NCI-H526 treated with DMSO at 0.1 percent for 48 hours (cell line): Measurements from ENCODE around the gene CAPN14.

Experiments
- DNase-seq: peaks from one replicate; lab custom pipeline; 2025; lab: John Stamatoyannopoulos, UW

Gene CAPN14

DNA sequence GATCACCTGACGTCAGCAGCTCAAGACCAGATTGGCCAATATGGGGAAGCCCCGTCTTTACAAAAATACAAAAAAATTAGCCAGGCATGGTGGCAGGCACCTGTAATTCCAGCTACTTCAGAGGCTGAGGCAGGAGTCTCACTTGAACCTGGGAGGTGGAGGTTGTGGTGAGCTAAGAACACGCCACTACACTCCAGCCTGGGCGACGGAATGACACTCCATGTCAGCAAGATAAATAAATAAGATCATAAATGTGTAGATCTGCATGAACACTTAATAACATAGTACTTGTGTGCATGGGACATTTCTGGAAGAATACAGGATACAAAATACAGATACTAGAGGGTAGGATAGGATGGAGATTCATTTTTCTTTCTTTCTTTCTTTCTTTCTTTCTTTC lies 25.7 kb upstream of the CAPN14 start:
- DNase-seq, result no peak

DNA sequence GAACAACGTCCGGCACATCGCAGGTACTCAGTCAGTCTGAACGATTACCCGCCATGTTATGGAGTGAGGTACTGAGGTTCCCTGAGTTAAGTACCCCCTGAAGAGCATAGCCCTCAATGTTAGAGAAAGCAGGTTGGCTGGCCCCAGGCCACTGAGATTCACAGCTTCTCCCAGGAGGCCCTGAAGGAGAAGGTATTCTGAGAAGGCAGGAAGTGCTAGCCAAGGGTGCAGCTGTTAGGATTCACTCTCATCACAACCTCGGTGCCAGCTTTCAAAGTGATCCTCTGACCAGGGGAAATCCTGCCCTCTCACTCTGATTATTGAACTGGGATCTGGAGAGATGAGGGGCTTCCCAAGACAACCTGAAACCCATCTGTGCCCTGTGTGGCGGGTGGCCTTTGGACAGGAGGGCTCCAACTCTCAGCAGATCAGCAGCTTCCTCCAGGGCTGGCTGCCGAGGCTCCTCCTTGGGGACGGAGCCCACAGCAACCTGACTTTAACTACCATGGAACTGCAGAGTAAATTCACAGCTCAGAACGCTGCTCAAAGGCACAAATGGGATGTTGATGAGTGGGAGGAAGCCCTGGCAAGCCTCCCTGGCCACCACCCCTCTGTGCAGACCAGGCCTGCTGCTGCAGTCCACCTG lies 24.4 kb upstream of the CAPN14 start:
- no peak for DNase-seq

DNA sequence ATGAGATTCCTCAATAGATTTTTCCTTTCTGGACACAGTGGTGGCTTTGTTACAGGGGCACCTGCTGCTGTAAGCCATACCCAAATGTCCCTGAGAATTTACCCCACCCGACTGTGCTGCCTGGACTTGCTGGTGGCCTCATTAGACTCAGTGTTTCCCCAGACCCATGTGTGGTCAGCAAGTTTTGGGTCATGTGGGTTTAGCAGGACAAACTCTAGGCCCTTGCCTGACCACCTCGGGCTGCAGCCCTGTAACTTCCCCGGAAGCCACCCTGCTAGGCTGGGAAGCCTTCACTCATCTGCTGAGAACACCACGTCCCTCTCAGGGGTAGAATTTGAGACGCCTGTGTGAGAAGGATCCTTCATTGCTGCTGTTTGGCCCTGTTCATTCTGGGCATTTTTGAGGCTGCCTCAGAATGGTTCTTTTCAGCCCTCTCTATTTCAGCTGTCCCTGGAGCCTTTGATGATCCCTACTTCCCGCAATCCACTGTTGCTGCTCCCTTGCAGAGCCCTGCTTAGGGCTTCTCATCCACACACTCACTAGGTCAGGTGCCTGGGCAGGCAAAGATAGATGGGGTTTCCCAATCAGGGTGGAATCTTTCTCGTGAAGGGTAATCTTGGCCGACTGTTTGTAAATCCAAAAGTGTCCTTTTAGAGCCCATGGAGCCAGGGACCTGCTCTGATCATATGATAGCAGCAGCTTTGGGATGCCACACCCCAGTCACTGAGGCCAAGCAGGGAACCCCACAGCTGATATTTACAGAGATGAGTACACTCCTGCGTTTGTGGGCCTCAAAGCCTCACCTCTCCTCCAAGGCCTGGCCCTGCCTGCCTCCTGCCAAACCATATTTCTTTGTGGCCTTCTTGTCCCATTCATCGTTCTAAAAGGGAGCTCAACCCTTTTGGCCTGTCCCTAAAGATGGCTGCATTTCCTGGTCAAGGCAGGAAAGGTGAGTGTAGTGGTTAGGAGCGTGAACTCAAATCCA lies 23.4 kb upstream of the CAPN14 start:
- no peak for DNase-seq

DNA sequence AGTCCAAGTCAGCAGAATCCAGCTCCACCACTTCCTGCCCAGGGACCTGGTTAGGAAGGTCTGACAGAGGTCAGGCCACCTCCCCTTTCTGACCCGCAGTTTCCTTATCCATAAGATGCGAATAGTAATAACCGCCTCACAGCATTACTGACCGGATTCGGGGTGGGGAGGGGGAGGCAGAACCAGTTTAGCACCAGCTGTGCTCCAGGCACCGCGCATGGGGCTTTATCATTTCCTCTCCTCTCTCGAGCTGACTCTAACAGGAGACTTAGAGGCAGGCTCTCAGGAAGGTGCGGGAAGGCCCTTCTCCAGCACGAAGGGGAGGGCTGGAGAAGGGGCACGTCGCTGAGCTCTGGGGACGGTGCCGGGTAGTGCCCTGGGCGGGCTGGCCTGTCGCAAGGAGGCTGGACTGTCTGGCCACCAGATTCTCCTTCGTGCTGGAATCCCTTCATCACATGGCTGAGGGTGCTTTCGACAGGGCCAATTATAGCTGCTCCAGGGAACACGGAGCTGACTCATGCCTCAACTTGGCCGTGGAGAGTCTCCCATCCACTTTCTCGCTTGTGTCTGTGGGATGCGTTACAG lies 22.4 kb upstream of the CAPN14 start:
- no peak for DNase-seq

DNA sequence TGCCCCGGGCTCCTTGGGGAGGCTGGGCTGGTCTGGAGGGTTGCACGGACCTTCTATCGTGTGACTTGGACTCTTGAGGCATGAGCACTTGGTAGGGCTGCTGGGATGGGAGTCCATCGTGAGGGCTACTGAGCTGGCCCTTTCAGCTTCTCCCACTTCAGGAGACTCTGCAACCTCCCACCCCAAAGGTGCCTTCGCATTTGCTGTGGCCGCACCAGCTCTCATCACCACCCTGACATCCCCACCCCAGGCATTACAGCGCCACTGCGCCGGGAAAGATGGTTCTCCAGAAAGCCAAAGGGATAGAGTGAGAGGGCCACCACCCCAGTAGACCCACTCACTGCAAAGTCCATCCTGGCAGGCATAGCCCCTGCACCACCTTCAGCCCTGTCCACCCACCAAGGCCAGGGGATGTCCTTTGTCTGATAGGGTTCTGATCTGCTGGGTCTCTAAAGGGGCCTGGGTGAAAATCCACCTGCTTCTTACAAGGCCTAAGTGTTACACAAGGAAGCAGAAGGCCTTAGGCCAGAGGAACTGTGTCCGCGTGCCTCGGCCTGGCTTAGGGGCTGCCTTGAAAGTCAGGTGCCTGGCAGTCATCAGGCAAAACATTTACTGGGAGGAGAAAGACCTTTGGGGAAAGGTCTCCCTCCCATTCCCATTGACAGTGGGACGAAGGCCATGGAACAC lies 21.7 kb upstream of the CAPN14 start:
- DNase-seq, result no peak

DNA sequence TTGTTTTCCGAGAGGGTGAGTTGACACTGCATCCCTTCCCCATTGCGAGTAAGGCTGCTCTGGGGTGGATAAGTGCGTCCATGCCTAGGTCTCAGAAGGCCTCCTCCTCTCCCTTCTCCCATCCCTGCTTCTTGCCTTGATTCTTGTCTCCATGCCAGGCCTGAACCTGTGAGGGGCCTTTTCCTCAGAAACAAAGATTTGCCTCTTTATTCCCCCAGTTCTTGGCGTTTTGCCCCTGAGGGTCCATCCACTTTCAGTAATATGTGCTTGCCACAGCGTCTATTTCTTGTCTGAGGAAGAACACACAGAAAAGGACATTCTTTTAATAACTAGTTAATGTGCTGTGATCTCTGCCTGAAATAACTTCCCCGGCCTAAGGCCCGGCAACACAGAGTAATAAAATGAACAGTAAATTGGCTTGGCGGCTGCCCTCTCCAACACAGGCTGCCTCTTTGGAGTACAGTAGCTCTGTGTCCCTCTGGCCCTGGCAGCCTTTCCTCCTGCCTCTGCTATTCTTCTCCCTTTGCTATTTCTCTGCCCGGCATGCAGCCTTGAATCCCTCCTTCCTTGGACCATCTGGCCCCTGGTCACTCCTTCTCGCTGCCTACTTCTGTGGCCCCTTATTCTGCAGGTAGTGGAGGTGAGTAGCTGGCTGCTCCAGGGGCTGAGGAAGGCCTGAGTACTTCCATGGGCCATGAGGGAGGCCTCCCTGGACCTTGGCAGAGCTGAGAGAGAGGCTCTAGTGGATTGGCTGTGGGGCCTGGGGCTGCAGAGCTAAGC lies 21.0 kb upstream of the CAPN14 start:
- no peak for DNase-seq

DNA sequence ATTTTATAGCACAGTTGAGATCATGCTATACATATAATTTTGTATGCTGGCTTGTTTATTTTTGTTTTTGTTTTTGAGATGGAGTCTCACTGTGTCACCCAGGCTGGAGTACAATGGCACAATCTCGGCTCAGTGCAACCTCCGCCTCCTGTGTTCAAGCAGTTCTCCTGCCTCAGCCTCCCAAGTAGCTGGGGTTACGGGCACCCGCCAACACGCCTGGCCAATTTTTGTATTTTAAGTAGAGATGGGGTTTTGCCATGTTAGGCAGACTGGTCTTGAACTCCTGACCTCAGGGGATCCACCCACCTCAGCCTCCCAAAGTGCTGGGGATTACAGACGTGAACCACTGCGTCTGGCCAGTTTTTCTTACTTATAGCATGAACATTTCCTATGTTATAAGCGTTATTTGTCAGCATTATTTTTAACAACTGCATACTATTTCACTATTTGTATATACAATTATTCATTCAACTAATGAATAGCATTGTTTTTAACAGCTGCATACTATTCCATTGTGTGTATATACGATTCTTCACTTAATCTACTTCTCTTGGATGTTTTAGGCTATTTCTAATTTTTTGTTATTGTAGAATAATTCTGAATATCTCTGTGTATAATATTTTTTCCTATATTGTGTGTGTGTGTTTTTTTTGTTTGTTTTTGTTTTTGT lies 20.2 kb upstream of the CAPN14 start:
- no peak for DNase-seq

DNA sequence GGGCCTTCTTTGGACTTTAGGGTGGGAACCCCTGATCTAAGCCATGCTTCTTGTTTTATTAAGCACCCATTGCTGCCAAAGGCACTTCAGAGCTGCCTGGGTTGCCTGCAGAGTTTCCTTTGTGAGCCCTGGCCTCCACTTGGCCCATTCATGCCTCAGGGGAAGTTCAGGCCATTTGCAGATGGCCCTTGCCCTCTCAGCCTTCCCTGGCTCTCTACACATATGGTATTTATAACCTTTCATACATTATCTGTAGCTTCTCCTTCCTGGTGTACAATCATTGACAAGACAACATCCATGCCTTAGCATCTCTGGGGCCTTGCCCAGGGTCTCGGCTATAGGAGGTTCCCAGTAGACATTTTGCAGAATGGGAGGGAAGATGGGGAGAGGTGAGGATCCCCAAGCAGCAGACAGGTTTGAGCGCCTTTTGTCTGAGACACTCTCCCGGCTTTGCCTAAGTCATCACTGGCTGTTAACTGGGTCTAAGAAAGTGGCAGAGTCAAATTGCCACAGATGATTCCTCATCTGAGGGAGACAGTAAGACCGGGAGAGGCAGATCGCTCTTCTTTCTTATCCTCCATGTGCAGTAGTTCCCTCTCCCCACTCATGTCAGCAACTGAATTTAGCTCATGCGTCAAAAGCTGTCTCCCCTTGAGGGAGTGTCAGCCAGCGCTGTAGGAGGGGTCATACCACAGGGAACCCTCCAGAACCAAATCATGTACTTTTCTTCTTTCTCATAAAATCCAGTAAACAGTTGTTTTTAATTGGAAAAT lies 19.3 kb upstream of the CAPN14 start:
- DNase-seq, result no peak

DNA sequence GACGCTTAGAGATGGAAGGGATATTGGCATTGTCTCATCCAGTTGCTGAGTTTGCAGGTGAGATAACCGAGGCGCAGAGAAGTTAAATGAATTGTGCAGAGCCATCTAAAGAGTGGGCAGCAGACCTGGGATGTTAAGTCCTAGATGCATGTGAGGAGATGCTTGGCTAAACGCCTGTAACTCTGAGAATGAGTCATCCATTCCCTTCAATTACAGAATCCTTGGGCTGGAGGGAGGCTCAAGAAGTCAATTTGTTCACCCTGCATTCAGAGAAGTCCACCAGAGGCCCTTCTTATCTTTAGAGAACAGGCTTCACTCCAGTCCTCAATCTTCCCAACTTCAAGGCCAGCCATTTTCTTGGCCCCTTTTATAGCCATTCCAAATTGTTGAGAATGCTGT lies 18.2 kb upstream of the CAPN14 start:
- DNase-seq, result no peak

DNA sequence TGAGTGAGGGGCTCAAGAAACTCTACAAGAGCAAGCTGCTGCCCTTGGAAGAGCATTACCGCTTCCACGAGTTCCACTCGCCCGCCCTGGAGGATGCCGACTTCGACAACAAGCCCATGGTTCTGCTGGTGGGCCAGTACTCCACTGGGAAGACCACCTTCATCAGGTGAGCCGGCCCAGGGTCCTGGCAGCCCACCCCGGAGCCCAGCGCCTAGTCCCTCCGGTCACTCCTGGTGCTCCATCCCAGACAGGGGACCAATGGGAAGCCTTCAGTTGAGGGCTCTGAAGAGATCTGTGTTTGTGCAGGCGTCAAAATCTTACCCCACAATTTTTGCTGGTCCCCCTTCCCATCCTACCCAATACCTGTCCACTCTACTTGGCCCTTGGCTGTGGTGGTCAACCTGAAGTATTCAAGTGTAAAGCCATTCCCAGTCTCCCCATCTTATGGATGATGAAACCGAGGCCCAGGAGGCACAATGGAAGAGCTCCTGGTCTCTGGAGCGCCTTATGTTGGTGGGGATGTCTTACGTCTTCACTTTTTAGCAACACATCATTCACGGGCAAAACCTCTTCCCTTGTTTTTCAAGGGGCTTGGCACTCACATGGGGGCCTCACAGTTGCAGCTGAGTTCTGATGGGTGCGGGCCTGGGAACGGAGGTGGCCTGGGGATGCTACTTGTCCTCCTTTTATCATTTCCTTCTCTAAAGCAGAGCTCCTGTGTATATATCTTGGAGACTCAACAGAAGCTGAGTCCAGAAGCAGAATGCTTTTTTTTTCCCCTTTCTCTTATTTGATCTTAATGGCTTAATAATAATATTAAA lies 17.6 kb upstream of the CAPN14 start:
- no peak for DNase-seq

DNA sequence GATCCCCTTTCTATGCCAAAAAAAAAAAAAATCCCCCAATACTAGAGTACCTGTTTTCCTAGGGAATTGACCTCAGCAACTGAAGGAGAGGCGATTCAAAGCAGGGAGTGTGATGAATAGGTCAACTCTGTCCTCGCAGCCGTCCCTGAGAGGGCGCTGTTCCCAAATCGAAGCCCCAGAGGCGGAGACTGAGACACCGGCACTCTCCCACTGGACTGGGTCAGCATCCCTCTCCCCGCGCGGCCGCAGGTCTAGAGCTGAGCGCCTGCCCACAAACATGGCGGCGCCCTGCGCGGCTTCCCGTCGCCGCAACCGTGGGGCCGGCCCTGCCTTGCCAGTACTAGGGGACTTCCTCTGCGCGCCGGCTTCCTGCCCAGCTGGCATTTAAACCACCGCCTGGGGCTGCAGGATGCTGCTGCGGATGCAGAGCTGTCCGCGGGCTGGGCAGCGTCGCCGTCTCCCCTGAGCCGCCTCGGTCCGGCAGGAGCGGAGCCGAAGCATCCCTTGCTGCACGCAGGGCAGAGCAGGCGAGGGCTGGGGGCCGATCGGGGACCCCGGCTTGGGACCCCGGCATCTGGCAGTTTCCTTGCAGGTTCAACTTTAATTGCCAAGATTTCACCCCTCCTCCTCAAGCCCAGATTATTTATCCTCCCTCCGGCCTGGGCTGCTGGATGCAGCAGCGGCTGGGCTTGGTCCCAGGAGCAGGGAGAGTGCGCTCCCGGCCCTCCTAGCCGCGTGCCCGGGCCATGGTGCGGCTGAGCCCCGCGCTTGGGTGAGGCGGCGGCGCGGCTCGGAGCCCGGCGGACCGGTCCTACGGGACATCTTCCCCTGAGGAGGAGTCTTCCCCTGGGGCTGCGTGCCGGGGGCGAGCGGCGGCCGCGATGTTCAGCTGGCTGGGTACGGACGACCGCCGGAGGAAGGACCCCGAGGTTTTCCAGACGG lies 16.7 kb upstream of the CAPN14 start, which contains the start of gene EHD3:
Gene EHD3 (plus strand): TSS at position 412 of the 942 bp plus-strand sequence. CDS start 470 bp downstream, at position 882.
- DNase-seq, result peak; percentile 92

DNA sequence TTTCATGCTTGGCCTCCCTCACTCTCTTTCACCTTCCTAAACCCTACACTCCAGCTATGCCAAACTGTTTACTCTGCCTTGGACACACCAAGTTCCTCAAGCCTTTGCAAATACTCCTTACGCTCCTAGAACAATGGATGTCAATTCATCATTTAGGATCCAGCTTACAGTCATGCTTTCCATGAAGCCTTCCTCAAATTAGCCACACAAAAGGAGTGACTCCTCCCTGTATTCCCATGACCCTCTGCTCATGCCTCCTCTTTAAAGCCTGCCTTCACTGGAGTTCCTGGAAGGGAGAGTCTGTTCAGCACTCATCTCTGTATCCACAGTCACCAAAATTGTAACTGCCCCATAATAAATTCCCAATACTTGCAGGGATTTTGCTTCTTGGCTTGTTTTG lies 15.9 kb upstream of the CAPN14 start:
- no peak for DNase-seq

DNA sequence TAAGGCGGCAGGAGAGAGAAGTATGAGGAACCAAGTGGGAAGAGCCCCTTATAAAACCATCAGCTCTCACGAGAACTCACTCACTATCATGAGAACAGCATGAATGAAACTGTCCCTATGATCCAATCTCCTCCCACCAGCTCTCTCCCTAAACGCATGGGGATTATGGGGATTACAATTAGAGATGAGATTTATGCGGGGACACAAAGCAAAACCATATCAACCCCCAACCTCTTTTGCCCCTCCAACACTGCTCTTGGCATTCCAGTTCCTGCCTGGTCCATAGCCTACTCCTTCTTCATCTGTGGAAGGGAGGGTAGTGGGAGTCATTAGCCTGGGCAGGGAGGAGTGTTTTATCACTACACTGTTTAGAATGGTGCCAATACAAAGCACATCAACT lies 15.3 kb upstream of the CAPN14 start:
- no peak for DNase-seq

DNA sequence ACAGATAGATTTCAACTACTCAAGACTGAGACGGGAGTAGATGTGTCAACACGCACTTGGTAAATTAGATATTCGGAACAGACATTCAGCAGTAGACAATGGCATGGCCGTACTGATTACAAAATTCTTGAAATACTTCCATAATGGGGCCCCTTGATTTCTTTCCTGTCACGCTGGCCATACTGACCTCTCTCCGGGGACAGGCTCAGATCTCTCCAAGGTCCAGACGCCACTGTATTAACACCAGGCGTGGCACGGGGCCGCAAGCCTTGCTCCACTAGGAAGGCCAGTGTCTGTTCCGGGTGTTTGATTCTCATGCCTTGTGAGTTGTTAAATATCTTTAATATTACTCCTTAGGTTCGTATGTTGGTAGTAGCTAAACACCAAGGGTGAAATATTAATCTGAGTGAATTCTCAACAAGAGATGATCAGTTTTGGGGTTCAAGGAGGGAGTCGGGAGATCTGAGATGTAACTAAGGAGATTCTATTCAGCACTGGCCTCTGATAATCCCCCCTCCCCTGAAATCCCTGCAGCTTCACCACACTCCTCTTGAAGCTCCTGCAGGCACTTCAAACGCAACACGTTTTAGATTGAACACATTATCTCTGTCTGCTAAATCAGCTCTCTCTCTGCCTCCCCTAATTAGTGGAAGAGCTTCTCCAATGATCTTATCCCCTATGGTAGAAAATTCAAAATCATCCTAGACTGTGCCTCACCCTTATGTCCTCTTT lies 14.4 kb upstream of the CAPN14 start:
- no peak for DNase-seq

DNA sequence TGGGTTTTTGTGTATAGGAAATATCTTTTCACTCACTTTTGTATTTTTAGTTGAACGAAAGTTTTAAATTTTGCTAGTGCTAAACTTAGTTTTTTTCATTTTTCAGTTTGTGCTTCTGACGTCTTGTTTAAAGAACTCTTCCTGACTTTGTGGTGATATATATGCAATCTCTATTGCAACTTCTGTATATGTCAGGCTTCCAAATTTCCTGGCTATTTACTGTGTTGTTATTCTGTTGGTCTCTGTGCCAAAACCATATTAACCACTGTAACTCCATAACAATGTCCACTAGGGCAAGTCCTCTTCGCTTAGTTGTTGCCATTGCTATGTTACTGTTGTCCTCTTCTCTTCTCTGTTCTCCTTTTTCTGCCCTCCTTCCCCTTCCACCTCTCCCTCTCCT lies 13.4 kb upstream of the CAPN14 start:
- no peak for DNase-seq

DNA sequence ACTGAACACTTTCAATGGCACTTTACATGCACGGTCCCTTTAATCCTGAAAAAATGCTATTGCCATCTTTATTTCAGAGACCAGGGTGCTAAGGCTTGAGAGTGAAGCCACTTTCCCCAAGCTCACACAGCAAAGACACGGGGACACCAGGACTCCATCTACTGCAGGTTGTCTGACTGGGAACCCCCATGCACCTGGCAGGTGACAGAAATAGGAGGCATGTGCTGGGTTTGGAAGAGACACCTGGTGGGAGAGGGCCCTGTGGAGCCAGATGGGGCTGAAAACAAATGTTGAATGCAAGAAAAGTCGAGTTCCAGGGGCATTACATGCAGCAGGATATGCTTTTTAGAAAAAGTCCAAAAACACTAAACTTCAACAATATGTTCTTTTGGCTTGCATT lies 11.4 kb upstream of the CAPN14 start:
- no peak for DNase-seq

DNA sequence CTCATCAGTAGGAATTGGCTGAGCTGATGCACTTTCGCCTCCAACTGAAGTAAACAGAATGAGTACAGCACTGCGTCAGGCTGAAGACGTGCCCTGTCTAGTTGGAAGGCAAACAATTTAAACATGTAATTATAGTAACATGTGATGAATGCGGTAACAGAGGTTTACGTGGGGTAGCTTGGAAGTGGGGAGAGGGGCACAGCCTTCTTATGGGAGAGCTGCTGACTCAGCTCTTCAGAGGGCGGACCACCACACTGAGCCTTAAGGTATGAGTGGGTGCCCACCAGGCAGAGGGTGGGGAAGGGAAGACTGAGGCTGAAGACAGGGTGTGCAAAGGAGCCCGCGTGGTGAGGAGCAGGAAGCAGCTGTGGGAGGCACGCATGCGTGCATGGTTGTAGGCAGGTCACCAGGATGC lies 10.4 kb upstream of the CAPN14 start:
- no peak for DNase-seq
